Heart right ventricle (tissue), 16 donors: ENCODE results near the gene THSD7A. TPM values are rescaled to one million over a fixed set of nuclear protein-coding genes. Genes with fewer than 3 reads are reported as not detected.

Experiments
- ATAC-seq, 8 donors: fragments of 200-7000 bp; cut with Tn5 transposase; one replicate each; pipeline ENCODE4 v1.9.1; 2020; ENCODE audit warnings: mild to moderate bottlenecking in 8 of 8, moderate library complexity in 8 of 8, moderate number of reproducible peaks in 1 of 8
- DNase-seq, 2 donors: peaks; one replicate each; pipeline ENCODE4 v3.0.0-alpha.2; 2020
- H3K27ac ChIP-seq, 10 donors: fragments of 200-600 bp; sonication (generic) in 2 of 10; one replicate each; pipeline versions ENCODE4 v1.5.0 to v1.8.0; 2020 to 2022; ENCODE audit warnings: mild to moderate bottlenecking in 3 of 10
- H3K27me3 ChIP-seq, 7 donors: fragments of 200-600 bp; one replicate each; pipeline ENCODE4 v1.8.0; 2021 to 2022; ENCODE audit warnings: mild to moderate bottlenecking in 2 of 7
- H3K36me3 ChIP-seq, 9 donors: fragments of 200-600 bp; sonication (generic) in 1 of 9; one replicate each; pipeline versions ENCODE4 v1.5.0 to v1.8.0; 2020 to 2022; ENCODE audit warnings: mild to moderate bottlenecking in 2 of 9
- H3K4me1 ChIP-seq, 9 donors: fragments of 200-600 bp; sonication (generic) in 1 of 9; one replicate each; pipeline versions ENCODE4 v1.5.0 to v1.8.0; 2020 to 2022; ENCODE audit warnings: mild to moderate bottlenecking in 4 of 9
- H3K4me3 ChIP-seq, 10 donors: fragments of 200-600 bp; sonication (generic) in 2 of 10; one replicate each; pipeline versions ENCODE4 v1.5.0 to v1.8.0; 2020 to 2022; ENCODE audit warnings: mild to moderate bottlenecking in 7 of 10, moderate library complexity in 2 of 10
- H3K9me3 ChIP-seq, 11 donors: fragments of 200-600 bp in 10 of 11; sonication (generic) in 2 of 11; one replicate each; pipeline versions ENCODE4 v1.5.0 to v1.8.0; 2013 to 2022; ENCODE audit warnings: mild to moderate bottlenecking in 2 of 11, control low read depth in 1 of 11, moderate library complexity in 1 of 11
- CTCF ChIP-seq, 9 donors: fragments of 200-600 bp; sonication (generic) in 2 of 9; IDR thresholded peaks; one replicate each; pipeline versions ENCODE4 v1.5.0 to v1.8.0; 2021 to 2022; ENCODE audit warnings: antibody characterized with exemption in 9 of 9, mild to moderate bottlenecking in 5 of 9, moderate library complexity in 1 of 9
- WGBS, 2 donors: extraction: QIAGEN DNeasy Blood & Tissue Kit; methylation state at CpG; one replicate each; pipeline ENCODE4 v1.1.7; 2013; ENCODE audit warnings: inconsistent platforms in 1 of 2; 5-methylcytosine and 5-hydroxymethylcytosine counted together
- intact Hi-C, 10 donors: fragments of 100-400 bp; cut with DNase I; formaldehyde crosslinking; loops; one replicate each; pipeline versions ENCODE4 v1.11.1 to v1.14.2; 2022
- polyA plus RNA-seq, 2 donors: library from polyadenylated mRNA; stranded (reverse); fragments of 200-250 nt; gene quantifications; one replicate each; pipeline ENCODE4 v1.2.3, GENCODE V29; 2013
- total RNA-seq, 10 donors: library from RNA; stranded (reverse); fragmentation: NEBNext Ultra II Directional in 3 of 10; extraction: Animal tissue kit (Norgen Biotek cat#: 25700) in 3 of 10; gene quantifications; one replicate each; pipeline versions ENCODE4 v1.2.1 to v1.2.4, GENCODE V29; 2021 to 2023
- donor health status: Arrhythmogenic right ventricular cardiomyopathy.
- donor health status: ischemic (EF 13 %, LVEDD 7.1; RV severe dilation, severe dysfunction).
- donor health status: healthy with polysubstance abuse.
- donor health status: DM: no; HTN: yes; CAD: no.
- donor health status: DM: no; HTN: no; CAD: no.
- donor health status: ischemic (EF 25% LVEDD 6.9; RV normal size, moderate dysfunction).
- donor health status: ischemic (EF 25% LVEDD 5.7; RV mildly dilated, moderate dysfunction).
- donor health status: healthy.
- donor health status: DM: yes; HTN: yes; CAD: no.
- donor health status: Ischemic cardiomyopathy.
- donor health status: ischemic (EF 35%, LVEDD 5.7; RV mildly dilated, moderate dysfunction).
- donor health status: nonischemic (EF 11% LVEDD 7.7; RV severe dilation, severe dysfunction).
- donor health status: DM: yes; HTN: yes; CAD: no.
- donor health status: PGD.
- donor health status: ischemic (EF 29% LVEDD 5.4; RV normal size, mild dysfunction).
- donor health status: nonischemic (EF 23%, LVEDD 6.1; RV moderate dilation, normal function).

THSD7A gene
- total and polyA plus RNA-seq, 12 donors = 0.22 to 3.4 (median 1.2) TPM

- intact Hi-C loops = no loop called here
- Histone ChIP-seq H3K36me3 (no peaks in the 10 kb centered on the region), H3K4me1 (peaks cover 0 to 14% (median 3%) of the 10 kb centered on the region in 9 donors), H3K4me3 (no peak overlapping the region), H3K9me3 (no peaks in the 10 kb centered on the region), H3K27me3 (no peaks in the 10 kb centered on the region), H3K27ac (no peak overlapping the region)
- no peak for ATAC-seq
- no peak for TF ChIP-seq CTCF (IDR thresholded peaks at IDR 0.05)
- DNase-seq = no peak
- 90 to 95% methylated on average over 4 of the region's 4 CpGs for WGBS, 2 donors
Observed at GRCh38 chr7:11589251-11589650, 242.7 kb downstream of the THSD7A start.

GRCh38 chr7:11587814-11588213, 244.2 kb downstream of the THSD7A start:
- no peaks in the 10 kb centered on the region for H3K9me3 ChIP-seq

GRCh38 chr7:11587048-11587447, 244.9 kb downstream of the THSD7A start:
- Histone ChIP-seq H3K27ac (no peak overlapping the region), H3K4me1 (peaks cover 0 to 16% (median 0%) of the 10 kb centered on the region in 9 donors), H3K4me3 (no peak overlapping the region), H3K9me3 (no peaks in the 10 kb centered on the region), H3K27me3 (no peaks in the 10 kb centered on the region), H3K36me3 (no peaks in the 10 kb centered on the region)
- intact Hi-C loops = no loop called here
- ATAC-seq = no peak
- no peak for DNase-seq
- 43 to 46% methylated on average over 2 of the region's 2 CpGs for WGBS, 2 donors
- no peak for TF ChIP-seq CTCF (IDR thresholded peaks at IDR 0.05)

More at GRCh38 chr7:11587814-11588213, 244.2 kb downstream of the THSD7A start:
- peaks cover 0 to 18% (median 3%) of the 10 kb centered on the region in 9 donors for H3K4me1 ChIP-seq
- H3K27me3 ChIP-seq = no peaks in the 10 kb centered on the region
- WGBS, 2 donors = 39 to 45% methylated on average over 1 of the region's 1 CpG
- intact Hi-C loops = no loop called here
- H3K36me3 ChIP-seq = no peaks in the 10 kb centered on the region
- no peak overlapping the region for H3K27ac ChIP-seq
- DNase-seq (no peak), ATAC-seq (no peak)
- no peak for TF ChIP-seq CTCF (IDR thresholded peaks at IDR 0.05)
- no peak overlapping the region for H3K4me3 ChIP-seq

GRCh38 chr7:11584406-11585031, 247.5 kb downstream of the THSD7A start:
- WGBS, 2 donors = 13 to 32% methylated on average over 2 of the region's 2 CpGs
- no peaks in the 10 kb centered on the region for H3K36me3 ChIP-seq
- TF ChIP-seq CTCF (IDR thresholded peaks at IDR 0.05) = no peak
- intact Hi-C loops = no loop called here
- no peak overlapping the region for H3K4me3 ChIP-seq
- no peaks in the 10 kb centered on the region for H3K9me3 ChIP-seq
- ATAC-seq (no peak), DNase-seq (no peak)
- H3K27ac ChIP-seq = no peak overlapping the region
- no peaks in the 10 kb centered on the region for H3K27me3 ChIP-seq
- peaks cover 0 to 16% (median 0%) of the 10 kb centered on the region in 9 donors for H3K4me1 ChIP-seq
